Glomerular visceral epithelial cell (primary cell): ENCODE data around the gene GNG7.
"Not testable (repeated sequence)": the region's sequence is repeated elsewhere in the genome, so short reads cannot be mapped to it uniquely, and the experiment has no call there.

Source experiments
- DNase-seq: peaks from one replicate; pipeline ENCODE4 v3.0.0-alpha.2; 2016; ENCODE audit errors: extremely low spot score

The GNG7 gene

DNA sequence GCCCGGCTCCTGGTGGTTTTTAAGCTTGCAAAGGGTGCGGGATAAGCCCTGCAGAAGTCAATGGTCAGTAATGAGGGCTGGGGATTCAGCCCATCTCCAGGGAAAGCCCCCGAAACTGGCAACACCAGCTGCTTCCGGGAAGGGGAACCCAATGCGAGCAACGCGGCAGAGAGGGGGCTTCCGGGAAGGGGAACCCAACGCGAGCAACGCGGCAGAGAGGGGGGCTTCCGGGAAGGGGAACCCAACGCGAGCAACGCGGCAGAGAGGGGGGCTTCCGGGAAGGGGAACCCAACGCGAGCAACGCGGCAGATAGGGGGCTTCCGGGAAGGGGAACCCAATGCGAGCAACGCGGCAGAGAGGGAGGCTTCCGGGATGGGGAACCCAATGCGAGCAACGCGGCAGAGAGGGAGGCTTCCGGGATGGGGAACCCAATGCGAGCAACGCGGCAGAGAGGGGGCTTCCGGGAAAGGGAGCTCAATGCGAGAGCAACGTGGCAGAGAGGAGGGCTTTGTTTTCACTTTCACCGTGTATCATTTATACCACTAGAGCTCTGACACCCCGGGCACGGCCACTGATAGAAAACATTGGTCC is 80.0 kb downstream of the GNG7 start:
- not testable (repeated sequence) for DNase-seq

GRCh38 chr19:2619076-2619475 is 83.4 kb downstream of the GNG7 start:
- no peak for DNase-seq

DNA sequence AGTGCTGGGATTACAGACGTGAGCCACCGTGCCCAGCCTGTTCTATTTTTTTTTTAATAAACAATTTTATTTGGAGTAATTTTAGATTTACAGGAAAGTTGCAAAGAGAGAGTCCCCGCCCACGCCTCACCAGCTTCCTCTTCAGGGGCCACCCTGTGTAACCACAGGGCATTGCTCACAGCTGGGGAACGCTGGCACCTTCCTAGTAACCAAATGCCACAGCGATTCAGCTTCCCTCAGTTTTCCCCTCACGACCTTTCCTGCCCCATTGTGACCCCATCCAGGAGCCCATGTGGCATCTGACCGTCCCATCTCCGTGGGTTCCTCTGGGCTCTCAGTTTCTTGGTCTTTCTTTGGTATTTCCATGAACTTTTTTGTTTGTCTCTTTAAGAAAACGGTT is 83.9 kb downstream of the GNG7 start:
- peak; percentile 82 for DNase-seq

DNA sequence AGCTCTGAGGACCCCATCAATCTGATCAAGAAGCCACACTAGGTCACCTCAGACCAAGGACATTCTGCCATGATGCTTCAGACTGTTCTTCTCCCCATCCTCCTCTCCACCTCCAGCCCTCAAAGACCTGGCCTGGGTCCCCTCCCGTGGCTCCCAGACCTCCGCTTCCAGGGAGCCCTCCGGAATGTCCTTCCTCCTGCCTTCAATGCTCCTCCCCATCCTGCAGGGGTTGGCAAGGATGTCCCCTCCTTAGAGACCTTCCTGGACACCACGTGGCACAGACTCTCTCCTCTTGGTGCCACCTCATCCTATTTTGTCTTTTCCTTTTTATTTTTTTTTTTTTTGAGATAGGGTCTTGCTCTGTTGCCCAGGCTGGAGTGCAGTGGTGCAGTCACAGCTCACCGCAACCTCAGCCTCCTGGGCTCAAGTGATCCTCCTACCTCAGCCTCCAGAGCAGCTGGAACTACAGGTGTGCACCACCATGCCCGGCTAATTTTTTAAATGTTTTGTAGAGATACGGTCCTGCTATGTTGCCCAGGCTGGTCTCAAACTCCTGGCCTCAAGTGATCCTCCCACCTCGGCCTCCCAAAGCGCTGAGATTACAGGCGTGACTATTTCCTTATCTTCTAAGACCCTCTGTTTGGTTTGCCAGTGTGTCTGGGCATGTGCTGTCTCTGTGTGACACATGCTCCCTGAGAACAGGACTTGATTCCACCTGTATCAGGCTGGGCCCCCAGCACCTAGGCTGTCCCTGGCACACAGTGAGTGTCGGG is 84.9 kb downstream of the GNG7 start:
- no peak for DNase-seq

DNA sequence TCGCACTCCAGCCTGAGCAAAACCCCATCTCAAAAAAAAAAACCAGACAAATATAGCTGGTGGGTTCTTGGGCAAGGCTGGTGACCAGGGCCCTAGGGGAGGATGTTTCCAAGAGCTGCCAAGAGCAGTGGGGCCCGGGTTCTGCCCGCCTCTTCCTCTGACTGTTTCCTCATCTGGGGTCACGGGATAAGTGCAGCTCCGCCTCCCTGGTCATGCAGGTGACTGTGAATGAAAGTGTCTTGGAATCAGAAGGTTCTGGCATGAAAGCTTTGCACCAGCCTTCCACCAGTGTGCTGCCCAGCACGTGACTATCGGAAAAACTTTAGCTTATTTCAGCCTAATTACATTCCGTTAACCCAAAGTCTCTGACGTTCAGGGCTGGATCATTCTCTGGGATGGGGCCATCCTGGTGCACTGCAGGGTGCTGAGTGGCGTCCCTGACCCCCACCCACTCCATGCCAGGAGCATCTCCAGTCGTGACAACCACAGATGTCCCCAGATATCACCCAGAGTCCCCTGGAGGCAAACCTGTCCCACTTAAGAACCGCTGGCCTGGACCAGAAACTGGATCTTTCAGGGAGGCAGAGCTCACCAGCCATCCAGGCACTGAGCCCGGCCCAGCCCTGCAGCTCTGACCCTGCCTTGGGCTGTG is 85.6 kb downstream of the GNG7 start:
- no peak for DNase-seq

- DNase-seq = no peak
Measured at GRCh38 chr19:2615782-2616181, 86.7 kb downstream of the GNG7 start.

GRCh38 chr19:2613507-2614295 is 88.8 kb downstream of the GNG7 start:
- peak; percentile 55 for DNase-seq

GRCh38 chr19:2612619-2613249 is 89.8 kb downstream of the GNG7 start:
- no peak for DNase-seq

- DNase-seq = no peak
Measured at GRCh38 chr19:2611483-2612464, 90.7 kb downstream of the GNG7 start.

GRCh38 chr19:2610637-2611482 is 91.6 kb downstream of the GNG7 start:
- DNase-seq = peak; percentile 96

GRCh38 chr19:2609389-2610116 is 92.9 kb downstream of the GNG7 start:
- no peak for DNase-seq

DNA sequence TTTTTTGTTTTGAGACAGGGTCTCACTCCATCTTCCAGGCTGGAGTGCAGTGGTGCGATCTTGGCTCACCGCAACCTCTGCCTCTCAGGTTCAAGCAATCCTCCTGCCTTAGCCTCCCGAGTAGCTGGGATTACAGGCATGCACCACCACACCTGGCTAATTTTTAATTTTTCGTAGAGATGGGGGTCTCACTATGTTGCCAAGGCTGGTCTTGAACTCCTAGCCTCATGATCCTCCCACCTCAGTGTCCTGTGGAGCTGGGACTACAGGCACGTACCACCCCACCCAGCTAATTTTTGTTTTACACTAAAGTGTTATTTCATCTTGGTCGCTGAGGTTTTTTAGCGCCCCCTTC is 93.5 kb downstream of the GNG7 start:
- DNase-seq = not testable (repeated sequence)

DNA sequence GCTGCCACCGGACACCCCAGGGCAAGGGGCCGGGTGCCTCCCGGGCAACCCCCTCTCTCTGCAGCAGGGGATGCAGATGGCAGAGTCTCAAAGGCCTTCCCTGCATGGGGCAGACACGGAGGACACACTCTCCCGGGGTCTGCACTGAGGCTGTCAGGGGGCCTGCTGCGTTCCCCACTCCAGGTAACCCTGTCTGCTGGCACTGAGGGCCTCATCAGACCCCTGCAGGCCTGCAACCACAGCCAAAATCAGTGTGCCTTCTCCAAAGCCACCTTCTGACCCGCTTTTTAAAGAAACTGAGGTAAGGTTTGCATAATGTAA is 93.9 kb downstream of the GNG7 start:
- DNase-seq = no peak

- DNase-seq = no peak
Measured at GRCh38 chr19:2607712-2608601, 94.5 kb downstream of the GNG7 start.

- DNase-seq = not testable (repeated sequence)
Measured at GRCh38 chr19:2606774-2607173, 95.7 kb downstream of the GNG7 start.

DNA sequence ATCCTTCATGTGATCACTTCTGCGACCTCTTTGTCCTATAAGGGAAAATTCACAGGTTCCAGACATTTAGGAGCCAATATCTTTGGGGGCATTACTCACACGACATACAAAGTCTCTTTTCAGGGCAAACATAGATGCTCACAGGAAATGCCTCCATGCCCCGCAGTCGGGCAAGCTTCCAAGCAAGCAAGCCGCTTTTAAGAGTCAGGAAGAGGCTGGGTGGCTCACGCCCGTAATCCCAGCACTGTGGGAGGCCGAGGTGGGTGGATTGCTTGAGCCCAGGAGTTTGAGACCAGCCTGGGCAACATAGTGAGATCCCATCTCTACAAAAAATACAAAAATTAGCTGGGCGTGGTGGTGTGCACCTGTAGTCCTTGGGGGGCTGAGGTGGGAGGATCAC is 96.6 kb downstream of the GNG7 start:
- peak; percentile 49 for DNase-seq

DNA sequence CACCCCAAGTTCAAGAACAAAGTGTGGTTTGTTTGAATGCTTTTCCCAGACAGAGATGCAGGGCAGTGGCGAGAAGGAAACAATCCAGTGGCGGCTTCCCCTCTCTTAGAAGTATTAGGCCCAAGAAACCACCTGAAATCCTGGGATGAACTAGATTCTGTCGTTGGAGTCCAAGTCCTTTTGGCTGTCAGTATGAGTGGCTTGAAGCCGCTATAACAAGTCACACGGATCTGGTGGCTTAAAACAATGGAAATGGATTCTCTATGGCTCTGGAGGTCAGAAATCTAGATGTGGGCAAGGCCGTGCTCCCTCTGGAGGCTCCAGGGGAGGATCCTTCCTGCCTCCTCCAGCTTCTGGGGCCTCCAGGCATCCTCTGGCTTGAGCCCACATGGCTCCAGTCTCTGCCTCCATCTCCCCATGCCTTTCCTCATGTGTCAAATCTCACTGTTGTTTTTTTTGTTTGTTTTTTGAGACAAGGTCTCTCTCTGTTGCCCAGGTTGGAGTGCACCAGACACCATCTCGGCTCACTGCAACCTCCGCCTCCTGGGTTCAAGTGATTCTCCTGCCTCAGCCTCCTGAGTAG is 97.7 kb downstream of the GNG7 start:
- no peak for DNase-seq

GRCh38 chr19:2603334-2603733 is 99.2 kb downstream of the GNG7 start:
- peak; percentile 55 for DNase-seq
